ENCODE measurements around the gene ARL8B.

DNA sequence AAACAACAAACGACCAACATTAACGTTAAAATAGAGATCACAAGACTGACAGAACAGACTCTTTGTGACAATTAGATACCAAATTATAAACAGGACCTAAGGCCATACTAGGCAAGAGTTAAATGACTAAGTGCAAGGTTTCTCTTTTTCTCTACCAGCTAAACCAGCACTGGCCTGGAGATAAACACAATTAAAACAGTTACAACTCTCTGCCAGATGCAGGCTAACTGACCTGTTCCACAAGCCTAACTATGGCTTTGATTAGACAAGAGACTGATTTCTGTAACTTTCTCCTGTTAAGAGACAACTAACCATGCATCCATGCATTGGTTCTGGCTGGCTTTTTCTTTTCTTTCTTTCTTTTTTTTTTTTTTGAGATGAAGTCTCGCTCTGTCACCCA, 1.6 kb upstream of the ARL8B start:
- no peak for TF ChIP-seq EZH2phosphoT487 (IDR thresholded peaks at IDR 0.05; ENCODE audit: insufficient read depth, low read depth)
- no peak for TF ChIP-seq EZH2 (IDR thresholded peaks at IDR 0.05; ENCODE audit: insufficient read depth, poor library complexity, severe bottlenecking)
